NCI-H2171 treated with DMSO at 0.1 percent for 48 hours (cell line): ENCODE data around the gene SURF1.
"Not testable (repeated sequence)": the region's sequence is repeated elsewhere in the genome, so short reads cannot be mapped to it uniquely, and the experiment has no call there.

Source experiments
- DNase-seq: peaks from one replicate; lab custom pipeline; 2025; lab: John Stamatoyannopoulos, UW

Gene SURF1

GRCh38 chr9:133384736-133385321 lies 28.5 kb upstream of the SURF1 start:
- DNase-seq, result no peak

GRCh38 chr9:133383438-133383837 lies 27.2 kb upstream of the SURF1 start:
- DNase-seq, result no peak

- no peak for DNase-seq
Observed at GRCh38 chr9:133382507-133383141, 26.3 kb upstream of the SURF1 start.

GRCh38 chr9:133380734-133381133 lies 24.4 kb upstream of the SURF1 start:
- DNase-seq, result no peak

DNA sequence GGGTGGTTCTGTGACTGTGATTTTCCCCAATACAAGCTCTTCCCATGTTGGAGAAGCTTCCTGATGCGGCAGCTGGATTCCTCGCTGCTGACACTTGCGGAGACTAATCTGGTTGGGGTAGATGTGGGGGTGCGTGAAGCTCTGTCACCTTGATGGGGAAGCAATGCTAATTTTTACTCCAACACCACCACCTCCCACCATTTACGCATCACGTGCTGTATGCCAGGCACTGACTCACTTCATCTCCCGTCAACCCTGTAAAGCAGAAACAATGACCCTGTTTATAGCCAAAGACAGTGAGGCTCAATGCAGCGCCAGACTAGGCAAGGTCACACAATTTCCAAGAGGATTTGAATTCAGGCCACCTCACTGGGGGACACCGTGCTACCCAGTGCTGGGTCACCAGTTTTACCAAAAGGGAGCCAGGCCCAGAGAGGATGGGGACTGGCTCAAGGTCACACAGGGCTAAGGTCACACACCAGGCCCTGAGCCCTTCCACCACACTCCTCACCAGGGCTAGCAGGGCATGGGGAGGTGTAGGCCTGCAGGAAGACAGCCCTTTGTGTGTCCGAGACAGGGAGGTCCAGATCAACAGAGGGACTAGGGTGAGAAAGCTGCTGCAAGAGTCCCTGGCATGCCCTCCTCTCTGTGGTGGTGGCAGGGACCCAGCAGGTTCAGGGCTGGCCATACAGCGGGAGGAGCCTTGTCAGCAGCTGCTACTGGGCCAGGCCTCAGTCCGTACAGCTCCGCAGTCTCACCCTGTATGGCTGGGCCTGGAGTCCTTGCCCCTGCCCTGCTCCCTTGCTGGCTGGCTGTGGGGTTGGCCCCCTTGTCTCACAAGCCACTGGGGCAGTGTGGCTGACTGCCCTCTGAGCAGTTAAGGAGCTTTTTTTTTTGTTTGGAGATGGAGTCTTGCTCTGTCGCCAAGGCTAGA lies 23.1 kb upstream of the SURF1 start:
- DNase-seq, result no peak

DNA sequence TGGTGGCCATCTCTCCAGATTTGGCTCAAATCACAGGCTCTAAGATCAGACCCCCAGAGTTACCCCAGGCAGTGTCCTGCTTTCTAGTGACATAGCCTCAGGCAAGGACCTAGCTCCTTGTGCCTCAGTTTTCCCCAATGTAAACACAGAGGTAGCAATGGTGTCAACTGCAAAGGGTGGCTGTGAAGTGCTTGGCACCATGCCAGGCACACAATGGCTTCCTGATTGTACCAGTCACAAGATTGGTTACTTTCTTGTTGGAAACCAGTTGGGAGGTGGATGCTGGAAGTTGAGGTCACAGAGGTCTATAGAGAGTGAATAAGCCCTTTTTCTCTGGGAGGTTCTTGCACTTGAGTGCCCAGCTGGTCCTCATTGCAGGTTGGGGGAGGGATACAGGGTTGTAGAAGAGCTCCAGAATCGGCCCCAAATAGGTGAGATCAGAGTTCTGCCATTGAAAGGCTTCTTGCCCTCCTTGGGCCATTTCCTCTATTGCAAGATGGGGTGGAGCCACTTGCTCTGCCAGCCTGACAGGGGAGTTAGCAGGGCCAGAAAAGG lies 22.2 kb upstream of the SURF1 start:
- no peak for DNase-seq

DNA sequence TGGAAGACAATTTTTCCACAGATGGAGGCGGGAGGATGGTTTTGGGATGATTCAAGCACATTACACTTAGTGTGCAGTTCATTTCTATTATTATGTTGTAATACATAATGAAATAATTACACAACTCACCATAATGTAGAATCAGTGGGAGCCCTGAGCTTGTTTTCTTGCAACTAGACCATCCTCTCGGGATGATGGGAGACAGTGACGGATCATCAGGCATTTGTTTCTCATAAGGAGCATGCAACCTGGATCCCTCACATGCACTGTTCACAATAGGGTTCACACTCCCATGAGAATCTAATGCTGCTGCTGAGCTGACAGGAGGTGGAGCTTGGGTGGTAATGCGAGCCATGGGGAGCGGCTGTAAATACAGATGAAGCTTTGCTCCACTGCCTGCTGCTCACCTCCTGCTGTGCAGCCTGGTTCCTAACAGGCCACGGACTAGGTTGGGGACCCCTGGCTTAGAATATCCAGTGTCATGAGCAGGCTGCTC lies 21.5 kb upstream of the SURF1 start:
- DNase-seq, result peak; percentile 67

DNA sequence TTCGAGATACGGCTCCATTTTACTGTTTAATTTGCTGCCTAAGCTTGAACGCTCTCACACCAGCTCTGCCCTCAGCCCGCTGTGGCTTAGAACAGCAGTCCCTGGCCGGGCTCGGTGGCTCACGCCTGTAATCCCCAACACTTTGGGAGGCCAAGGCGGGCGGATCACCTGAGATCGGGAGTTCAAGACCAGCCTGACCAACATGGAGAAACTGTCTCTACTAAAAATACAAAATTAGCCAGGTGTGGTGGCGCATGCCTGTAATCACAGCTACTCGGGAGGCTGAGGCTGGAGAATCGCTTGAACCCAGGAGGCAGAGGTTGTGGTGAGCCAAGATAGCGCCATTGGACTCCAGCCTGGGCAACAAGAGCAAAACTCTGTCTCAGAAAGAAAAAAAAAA lies 21.0 kb upstream of the SURF1 start:
- DNase-seq, result not testable (repeated sequence)

GRCh38 chr9:133375724-133376654 lies 19.7 kb upstream of the SURF1 start, which contains the start of the genes STKLD1 and SURF4:
Gene STKLD1 (plus strand): TSS chr9:133376366. CDS start chr9:133376474, 108 bp downstream.
Gene SURF4 (minus strand): TSS chr9:133376060. CDS start chr9:133375969, 91 bp downstream.
- peak; percentile 93 for DNase-seq

DNA sequence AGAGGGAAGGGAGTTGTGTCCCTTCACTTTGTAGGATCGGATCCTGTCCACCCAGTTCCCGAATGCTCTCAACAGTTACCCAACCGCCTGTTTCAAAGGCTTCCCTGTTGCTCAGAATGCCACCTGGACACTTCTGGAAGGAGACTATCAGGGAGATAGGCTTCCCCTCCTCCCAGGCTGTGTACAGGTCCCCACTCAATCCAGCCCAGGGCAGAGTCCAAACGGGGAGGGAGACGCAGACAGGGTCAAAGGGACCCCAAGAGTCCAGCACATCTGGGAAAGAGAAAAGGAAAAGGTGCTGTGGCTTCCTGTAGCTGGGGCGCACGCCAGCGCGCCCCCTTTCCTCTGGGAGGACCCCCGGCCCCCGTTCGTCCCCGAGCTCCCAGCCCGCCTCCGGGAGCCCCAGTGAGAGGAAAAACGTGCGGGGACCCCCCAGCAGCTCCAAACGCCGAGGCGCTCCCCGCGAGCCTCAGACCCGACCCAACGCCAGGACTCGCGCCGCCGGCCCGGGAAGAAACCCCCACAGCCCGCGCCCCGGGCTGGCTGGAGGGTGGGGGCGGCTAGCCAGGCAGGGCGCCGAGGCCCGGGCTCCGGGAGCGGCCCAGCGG lies 18.9 kb upstream of the SURF1 start:
- DNase-seq, result peak; percentile 43

DNA sequence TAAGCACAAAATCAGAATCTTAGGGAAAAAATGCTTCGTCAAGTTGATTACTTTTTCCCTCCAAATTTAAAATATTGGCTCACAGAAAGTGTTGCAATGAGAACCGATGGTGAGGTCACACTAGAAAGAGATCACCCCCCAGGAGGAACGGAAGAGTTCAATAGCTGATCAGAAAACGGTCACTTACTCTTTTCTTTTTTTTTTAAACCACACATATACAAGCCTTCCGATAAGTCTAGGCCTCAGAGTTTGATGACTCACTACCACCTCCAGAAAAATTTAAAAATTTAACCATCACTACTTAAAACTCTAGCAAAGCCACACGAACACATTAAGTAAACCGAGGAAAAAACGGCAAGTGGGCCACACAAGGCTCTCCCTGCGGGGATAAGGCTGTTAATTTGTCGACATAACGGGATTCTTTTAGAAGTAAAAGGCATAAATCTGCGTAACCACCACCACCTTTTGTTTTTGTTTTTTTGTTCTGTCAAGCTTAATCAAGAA lies 18.4 kb upstream of the SURF1 start:
- no peak for DNase-seq

- DNase-seq, result no peak
Observed at GRCh38 chr9:133372144-133372543, 15.9 kb upstream of the SURF1 start.

DNA sequence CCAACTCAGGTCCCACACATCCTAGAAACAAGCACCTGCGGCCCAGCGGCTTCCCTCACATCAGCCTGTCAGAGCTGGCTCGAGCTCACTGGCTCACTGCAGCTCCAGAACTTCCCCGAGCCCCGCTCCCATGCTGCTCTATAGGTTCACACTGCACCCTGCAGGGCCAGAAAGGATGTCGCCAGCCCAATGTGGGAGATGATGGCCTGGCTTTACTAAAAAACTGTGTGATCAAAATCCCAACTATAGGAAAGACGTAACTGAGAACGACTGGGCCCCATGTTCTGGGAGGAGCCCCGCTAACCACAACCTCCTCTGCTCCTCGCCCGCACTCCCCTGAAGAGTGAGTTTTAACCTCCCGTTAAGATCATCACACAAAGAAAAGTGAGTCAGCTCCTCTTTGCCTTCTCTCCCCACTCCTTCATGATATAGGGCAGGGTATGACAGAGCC lies 15.0 kb upstream of the SURF1 start:
- DNase-seq, result no peak

DNA sequence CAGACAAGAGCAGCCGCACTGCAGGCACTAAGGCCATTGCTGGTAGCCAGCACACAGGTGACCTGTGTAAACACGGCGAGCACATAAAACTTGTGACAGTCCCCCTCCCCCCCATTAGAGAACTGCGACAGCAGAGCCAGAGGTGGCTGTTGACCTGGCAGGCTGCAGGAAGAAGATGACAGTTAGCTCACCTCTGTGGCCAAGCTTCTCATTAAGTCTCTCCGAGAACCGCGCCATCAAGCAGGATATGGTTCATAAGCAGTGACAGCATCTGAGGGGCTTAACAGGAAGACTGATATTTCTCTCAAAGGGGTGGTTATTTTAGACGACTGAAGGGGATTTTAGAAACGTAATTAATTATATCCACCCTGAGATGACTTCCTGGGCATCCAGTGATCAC lies 14.4 kb upstream of the SURF1 start:
- DNase-seq, result no peak

GRCh38 chr9:133369933-133370332 lies 13.6 kb upstream of the SURF1 start:
- no peak for DNase-seq

- DNase-seq, result no peak
Observed at GRCh38 chr9:133369422-133369821, 13.1 kb upstream of the SURF1 start.

DNA sequence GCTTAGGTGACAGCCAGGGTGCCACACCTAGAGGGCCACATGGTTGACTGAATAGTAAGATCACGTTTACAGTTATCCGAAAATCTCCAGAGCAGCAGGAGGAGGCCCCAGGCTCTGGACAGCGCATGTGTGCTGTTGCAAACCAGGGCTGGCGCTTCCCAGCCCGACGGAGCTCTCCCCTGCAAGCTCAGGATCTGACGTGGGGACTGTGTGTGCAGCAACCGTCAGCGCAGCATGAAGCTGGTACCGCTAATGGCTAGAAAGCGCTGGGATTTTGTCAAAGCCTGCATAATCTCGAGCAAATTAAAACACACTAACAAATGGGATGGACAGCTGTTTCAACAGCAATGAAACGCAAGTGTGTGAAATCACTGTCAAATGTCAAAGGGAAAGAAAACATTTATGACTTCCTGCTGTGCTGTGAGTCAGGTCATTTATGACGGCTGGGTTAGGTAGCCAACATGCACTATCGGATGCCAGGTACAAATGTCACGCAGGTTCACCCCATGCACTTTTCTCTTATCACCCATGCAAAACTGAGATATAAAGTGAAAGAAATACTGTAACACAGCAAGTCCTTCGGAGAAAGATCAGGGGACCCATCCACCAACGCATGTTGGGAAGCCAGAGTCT lies 12.1 kb upstream of the SURF1 start:
- no peak for DNase-seq

GRCh38 chr9:133367778-133368177 lies 11.5 kb upstream of the SURF1 start:
- DNase-seq, result no peak

- no peak for DNase-seq
Observed at GRCh38 chr9:133367221-133367620, 10.9 kb upstream of the SURF1 start.

DNA sequence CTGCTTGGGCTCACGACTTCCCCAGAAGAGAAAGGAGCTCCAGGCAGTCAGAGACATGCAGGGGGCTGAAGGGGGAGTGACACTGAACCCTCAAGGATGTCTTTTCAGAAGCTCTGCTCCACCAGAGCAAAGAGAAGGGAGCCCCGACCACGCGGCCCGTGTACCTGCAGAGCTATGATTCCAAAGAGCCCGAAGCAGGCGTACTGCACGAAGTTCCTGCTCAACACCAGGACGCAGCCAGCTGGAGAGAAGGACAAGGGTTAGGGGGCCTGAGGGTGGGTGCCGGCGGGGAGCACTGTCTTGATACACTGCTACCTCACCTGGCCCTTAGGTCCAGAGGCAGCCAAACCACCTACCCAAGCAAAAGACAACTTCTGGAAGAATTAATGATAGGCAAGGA lies 10.1 kb upstream of the SURF1 start:
- no peak for DNase-seq
